Transverse colon (tissue), 4 donors: ENCODE measurements around the gene RARRES1. TPM values are rescaled to one million over a fixed set of nuclear protein-coding genes. Genes with fewer than 3 reads are reported as not detected.

ENCODE experiments used
- DNase-seq: peaks from one replicate; pipeline ENCODE4 v3.0.0-alpha.2; 2019
- H3K27ac ChIP-seq, 4 donors: fragments of 200-600 bp; sonication (generic); 2 replicates each; pipeline ENCODE4 v1.5.1; 2016 to 2018; ENCODE audit warnings: inconsistent platforms in 4 of 4
- H3K27me3 ChIP-seq: fragments of 200-600 bp; sonication (generic); 2 replicates; pipeline ENCODE4 v1.5.1; 2017; ENCODE audit warnings: inconsistent platforms
- H3K36me3 ChIP-seq, 4 donors: fragments of 200-600 bp; sonication (generic); 2 replicates each; pipeline ENCODE4 v1.5.1; 2017 to 2019; ENCODE audit warnings: inconsistent platforms in 4 of 4
- H3K4me1 ChIP-seq, 4 donors: fragments of 200-600 bp; sonication (generic); 2 replicates each; pipeline ENCODE4 v1.5.1; 2017 to 2020; ENCODE audit warnings: inconsistent platforms in 4 of 4
- H3K4me3 ChIP-seq, 4 donors: fragments of 200-600 bp; sonication (generic); 1 replicate in 1 of 4; 2 replicates in 3 of 4; pipeline versions ENCODE4 v1.5.1 to v1.6.1; 2017 to 2019; ENCODE audit warnings: inconsistent platforms in 4 of 4
- H3K9me3 ChIP-seq, 2 donors: fragments of 200-600 bp; sonication (generic); 2 replicates each; pipeline ENCODE4 v1.5.1; 2017 to 2019; ENCODE audit warnings: inconsistent platforms in 2 of 2
- CTCF ChIP-seq, 5 experiments: fragments of 200-600 bp in 3 of 5; fragments of 450-650 bp in 2 of 5; sonication (generic) in 3 of 5; IDR thresholded peaks; 1 replicate in 2 of 5; 2 replicates in 3 of 5; pipeline ENCODE4 v1.5.1; 2016 to 2017; ENCODE audit warnings: antibody characterized with exemption in 5 of 5, inconsistent platforms in 3 of 5, mild to moderate bottlenecking in 2 of 5, moderate library complexity in 1 of 5
- EP300 ChIP-seq: sonication (generic); formaldehyde crosslinking; IDR thresholded peaks from one replicate; pipeline ENCODE4 v1.6.1; 2017; ENCODE audit warnings: antibody characterized with exemption, low read depth
- POLR2A ChIP-seq: fragments of 450-650 bp; IDR thresholded peaks from one replicate; pipeline ENCODE4 v1.6.1; 2016; ENCODE audit warnings: antibody characterized with exemption, mild to moderate bottlenecking, moderate library complexity
- POLR2AphosphoS5 ChIP-seq, 3 donors: sonication (generic); formaldehyde crosslinking; IDR thresholded peaks; one replicate each; pipeline ENCODE4 v1.6.1; 2016; ENCODE audit warnings: antibody characterized with exemption in 3 of 3
- WGBS, 2 donors: methylation state at CpG; one replicate each; pipeline ENCODE4 v1.1.5; 2018; ENCODE audit warnings: low coverage in 1 of 2; 5-methylcytosine and 5-hydroxymethylcytosine counted together
- in situ Hi-C, 4 donors: fragments of 200-750 bp; cut with MboI; loops; one replicate each; pipeline versions ENCODE4 v1.15.0 to v1.15.1; 2017; ENCODE audit warnings: low sequenced_read_pairs in 3 of 4, low pct_ligation_motif_present in 1 of 4, low pct_unique_long_range_greater_than_20kb in 1 of 4
- intact Hi-C: fragments of 100-400 bp; cut with DNase I; formaldehyde crosslinking; loops from one replicate; pipeline ENCODE4 v1.15.1; 2023; ENCODE audit warnings: low total_unique reads
- total RNA-seq, 4 donors: library from RNA; depleted of rRNA; stranded (reverse); fragments of >200 nt; gene quantifications; one replicate each; pipeline ENCODE4 v1.1.0, GENCODE V29; 2016

The RARRES1 gene
- total RNA-seq, 4 donors from 2014 or later = 3.4 to 71.5 (median 30.2) TPM

- no peaks in the 10 kb centered on the region for H3K27me3 ChIP-seq
- H3K4me3 ChIP-seq = no peak overlapping the region
- 94 to 100% methylated on average over 1 to 3 of the region's 3 CpGs for WGBS, 2 donors
- no peak overlapping the region for H3K27ac ChIP-seq
- TF ChIP-seq POLR2AphosphoS5 (IDR thresholded peaks at IDR 0.05) (no peak), EP300 (no peak), POLR2A (no peak), CTCF (IDR thresholded peaks at IDR 0.05) (no peak)
- intact Hi-C loops = no loop called here
- H3K36me3 ChIP-seq = no peaks in the 10 kb centered on the region
- H3K4me1 ChIP-seq = peaks cover 0 to 6% (median 0%) of the 10 kb centered on the region in 4 donors
- in situ Hi-C loops = no loop called here
- no peak for DNase-seq
- H3K9me3 ChIP-seq = no peaks in the 10 kb centered on the region
Measured at GRCh38 chr3:158747417-158747816, 15.2 kb upstream of the RARRES1 start.

GRCh38 chr3:158745551-158745950 lies 13.3 kb upstream of the RARRES1 start:
- no peak overlapping the region for H3K27ac ChIP-seq
- DNase-seq = no peak
- WGBS, 2 donors = 85 to 100% methylated on average over 1 of the region's 1 CpG
- TF ChIP-seq EP300 (no peak), POLR2A (no peak), CTCF (IDR thresholded peaks at IDR 0.05) (no peak), POLR2AphosphoS5 (IDR thresholded peaks at IDR 0.05) (no peak)
- in situ Hi-C loops = no loop called here
- intact Hi-C loops = no loop called here
- no peak overlapping the region for H3K4me3 ChIP-seq
- peaks cover 0 to 6% (median 0%) of the 10 kb centered on the region in 4 donors for H3K4me1 ChIP-seq
- H3K9me3 ChIP-seq = no peaks in the 10 kb centered on the region
- H3K27me3 ChIP-seq = no peaks in the 10 kb centered on the region
- H3K36me3 ChIP-seq = no peaks in the 10 kb centered on the region

- WGBS, 2 donors = 70 to 72% methylated on average over 4 of the region's 4 CpGs
- H3K9me3 ChIP-seq = no peaks in the 10 kb centered on the region
- no peak overlapping the region for H3K4me3 ChIP-seq
- intact Hi-C loops = no loop called here
- no peaks in the 10 kb centered on the region for H3K27me3 ChIP-seq
- H3K36me3 ChIP-seq = no peaks in the 10 kb centered on the region
- peaks cover 0 to 6% (median 0%) of the 10 kb centered on the region in 4 donors for H3K4me1 ChIP-seq
- in situ Hi-C loops = no loop called here
- peak overlapping the region in 1 of 4 donors; percentile 13 for H3K27ac ChIP-seq
- no peak for DNase-seq
- TF ChIP-seq POLR2AphosphoS5 (IDR thresholded peaks at IDR 0.05) = no peak
- no peak for TF ChIP-seq EP300
- TF ChIP-seq POLR2A = no peak
- TF ChIP-seq CTCF (IDR thresholded peaks at IDR 0.05) = no peak
Measured at GRCh38 chr3:158744567-158745288, 12.5 kb upstream of the RARRES1 start.

GRCh38 chr3:158743664-158744566 lies 11.7 kb upstream of the RARRES1 start:
- Histone ChIP-seq H3K36me3 (no peaks in the 10 kb centered on the region), H3K27ac (peak overlapping the region in 2 of 4 donors; percentile 5 to 13), H3K4me3 (no peak overlapping the region), H3K4me1 (peaks cover 0 to 6% (median 0%) of the 10 kb centered on the region in 4 donors), H3K9me3 (no peaks in the 10 kb centered on the region), H3K27me3 (no peaks in the 10 kb centered on the region)
- in situ Hi-C loops (no loop called here), intact Hi-C loops (no loop called here)
- peak; percentile 42 for DNase-seq
- 40 to 71% methylated on average over 3 to 5 of the region's 5 CpGs for WGBS, 2 donors
- TF ChIP-seq POLR2A (no peak), EP300 (no peak), CTCF (IDR thresholded peaks at IDR 0.05) (no peak), POLR2AphosphoS5 (IDR thresholded peaks at IDR 0.05) (no peak)
